K562 treated with DMSO at 1 percent for 24 hours (cell line): Measurements from ENCODE around the gene ABCB6. TPM values are rescaled to one million over a fixed set of nuclear protein-coding genes. Genes with fewer than 3 reads are reported as not detected.

ENCODE experiments used
- total RNA-seq: library from RNA; unstranded; fragments of 300-600 nt; gene quantifications from 2 replicates; pipeline ENCODE4 v1.2.3, GENCODE V29; 2022; ENCODE audit warnings: low read depth; ENCODE audit not compliant: insufficient read depth

The ABCB6 gene
- 21.7 and 26.6 TPM in 2 replicates for total RNA-seq

GRCh38 chr2:219218732-219219701, at the start of gene ABCB6:
TSS of gene ABCB6 (minus strand) at chr2:219218958. CDS start at chr2:219218673, 285 bp downstream.

DNA sequence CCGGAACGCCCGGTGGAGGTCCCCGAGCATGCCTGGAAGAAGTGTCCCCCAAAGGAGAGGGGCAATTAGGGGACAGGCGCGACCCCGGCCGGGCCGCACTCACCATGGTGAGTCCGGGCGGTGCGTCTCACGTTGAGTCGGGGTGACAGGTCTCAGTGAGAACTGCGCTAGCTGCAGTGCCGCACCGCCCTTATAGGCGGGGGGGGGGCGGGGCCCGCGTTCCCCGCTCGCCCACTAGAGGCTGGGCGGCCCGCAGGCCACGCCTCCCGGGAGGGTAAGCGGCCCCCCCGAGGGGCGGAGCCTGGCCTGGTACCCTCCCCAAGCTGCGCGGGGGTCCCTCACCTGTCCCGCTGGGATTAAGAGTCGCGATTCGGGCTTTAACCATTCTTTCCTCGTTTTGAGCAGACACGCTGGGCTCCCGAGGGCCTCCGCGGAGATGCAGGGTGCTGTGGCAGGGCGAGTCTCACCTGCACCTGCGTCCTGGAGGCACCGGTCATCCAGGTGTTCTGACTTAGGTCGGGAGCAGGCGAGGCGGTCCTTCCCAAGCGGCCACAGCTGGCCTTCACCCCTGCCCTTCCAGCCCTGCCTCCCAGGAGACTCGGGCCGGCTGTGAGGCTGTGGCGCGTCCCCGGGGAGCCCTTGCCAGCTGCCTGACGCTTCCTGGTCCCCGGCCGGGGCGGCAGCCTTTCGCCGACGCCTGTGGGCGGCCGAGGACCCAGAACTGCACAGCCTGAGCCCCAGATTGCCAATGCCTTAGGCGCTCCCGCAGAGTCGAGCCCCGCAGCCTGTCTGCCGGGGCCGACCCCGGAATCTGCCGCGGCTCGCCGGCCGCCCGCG, 35.2 kb upstream of the ABCB6 start, which contains the start of gene TUBA4A:
TUBA4A (minus strand) TSS at position 166 of the 837 bp plus-strand sequence; CDS start at position 106, 60 bp downstream.

GRCh38 chr2:219252900-219253752, 34.4 kb upstream of the ABCB6 start, which contains the start of gene TUBA4B:
TSS of gene TUBA4B (plus strand) at chr2:219253243. CDS start at chr2:219253408, 165 bp downstream.

DNA sequence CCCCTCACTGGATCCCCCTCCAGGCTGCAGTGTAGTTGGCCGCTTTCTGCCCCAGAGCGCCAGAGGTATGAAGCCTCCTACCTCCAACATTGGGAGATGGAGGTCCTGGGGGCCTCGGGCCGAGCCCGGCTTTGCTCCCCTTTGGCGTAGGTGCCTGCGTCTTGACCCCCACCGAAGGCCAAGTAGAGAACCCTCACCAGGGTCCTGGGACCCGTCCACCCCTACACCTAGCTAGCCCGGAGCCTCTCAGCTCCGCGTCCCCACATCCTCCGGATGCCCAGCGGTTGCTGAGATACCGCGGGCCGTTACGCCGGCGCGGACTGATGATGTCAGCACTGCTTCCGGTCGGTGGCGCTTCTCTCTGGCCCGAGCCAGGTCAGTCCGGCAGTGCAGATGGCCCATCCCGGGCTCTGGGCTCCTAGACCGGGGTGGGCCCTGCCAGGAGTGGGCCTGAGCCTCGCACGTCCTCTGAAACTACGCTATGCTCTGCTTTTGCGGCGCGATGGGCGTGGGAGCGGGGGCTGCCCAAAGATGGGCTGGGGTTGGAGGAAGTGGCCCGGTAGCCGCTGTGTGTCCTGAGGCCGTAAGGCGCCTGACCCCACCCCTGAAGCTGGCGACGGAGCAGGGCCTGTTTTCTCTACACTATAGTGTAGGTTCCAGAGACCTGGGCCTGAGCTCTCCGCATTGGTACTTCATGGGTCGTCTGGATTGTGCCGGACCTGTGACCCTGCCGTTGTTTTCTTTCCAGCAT, 26.6 kb upstream of the ABCB6 start, which contains the start of the genes GLB1L and STK16:
GLB1L (minus strand) TSS at position 297 of the 751 bp plus-strand sequence. CDS start 1,871 bp downstream, outside the sequence.
STK16 (plus strand) TSS at position 332 of the 751 bp plus-strand sequence. CDS start 521 bp downstream, outside the sequence.

DNA sequence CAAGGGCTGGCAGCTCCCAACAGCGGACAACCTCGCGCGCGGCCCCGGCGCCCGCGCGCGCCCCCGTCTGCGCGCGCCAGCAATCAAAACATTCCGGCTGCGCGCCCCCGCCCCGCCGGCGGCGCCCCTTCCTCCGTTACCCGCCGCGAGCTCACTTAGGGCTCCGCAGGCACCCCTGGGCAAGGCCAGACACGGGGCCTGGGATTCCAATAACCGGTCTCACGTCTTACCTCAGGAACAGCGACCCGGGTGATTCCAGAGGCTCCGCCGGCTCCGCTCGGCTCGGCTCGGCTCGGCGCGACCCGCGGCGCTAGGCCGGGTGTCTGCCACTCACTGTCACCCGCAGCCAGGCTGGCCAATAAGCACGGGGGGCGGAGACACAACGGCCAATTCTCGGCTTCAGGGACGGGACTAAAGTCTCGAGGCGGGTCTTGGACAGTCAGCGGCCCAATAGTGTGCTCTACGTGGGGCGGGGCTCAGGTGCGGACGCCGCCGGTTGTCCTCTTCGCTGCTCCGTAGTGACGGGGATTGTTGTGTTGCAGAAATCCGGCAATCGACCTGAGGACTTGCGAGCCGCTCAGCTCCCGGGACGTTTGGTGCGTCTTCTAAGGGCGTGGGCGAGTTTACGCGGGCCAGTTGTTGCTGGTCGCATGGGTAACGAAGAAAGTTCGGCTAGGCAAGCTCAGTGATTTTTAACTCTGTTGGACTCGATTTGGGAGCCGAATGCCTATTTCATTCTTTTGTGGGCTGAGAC, 10.7 kb upstream of the ABCB6 start, which contains the start of the genes ANKZF1 and ATG9A:
ANKZF1 (plus strand) TSS at position 502 of the 754 bp plus-strand sequence. CDS start 452 bp downstream, outside the sequence.
ATG9A (minus strand) TSS at position 332 of the 754 bp plus-strand sequence. CDS start 1,612 bp downstream, outside the sequence.

GRCh38 chr2:219206328-219207133, 12.2 kb downstream of the ABCB6 start, which contains the start of gene ZFAND2B:
TSS of gene ZFAND2B (plus strand) at chr2:219206782. CDS start at chr2:219206988, 206 bp downstream.

DNA sequence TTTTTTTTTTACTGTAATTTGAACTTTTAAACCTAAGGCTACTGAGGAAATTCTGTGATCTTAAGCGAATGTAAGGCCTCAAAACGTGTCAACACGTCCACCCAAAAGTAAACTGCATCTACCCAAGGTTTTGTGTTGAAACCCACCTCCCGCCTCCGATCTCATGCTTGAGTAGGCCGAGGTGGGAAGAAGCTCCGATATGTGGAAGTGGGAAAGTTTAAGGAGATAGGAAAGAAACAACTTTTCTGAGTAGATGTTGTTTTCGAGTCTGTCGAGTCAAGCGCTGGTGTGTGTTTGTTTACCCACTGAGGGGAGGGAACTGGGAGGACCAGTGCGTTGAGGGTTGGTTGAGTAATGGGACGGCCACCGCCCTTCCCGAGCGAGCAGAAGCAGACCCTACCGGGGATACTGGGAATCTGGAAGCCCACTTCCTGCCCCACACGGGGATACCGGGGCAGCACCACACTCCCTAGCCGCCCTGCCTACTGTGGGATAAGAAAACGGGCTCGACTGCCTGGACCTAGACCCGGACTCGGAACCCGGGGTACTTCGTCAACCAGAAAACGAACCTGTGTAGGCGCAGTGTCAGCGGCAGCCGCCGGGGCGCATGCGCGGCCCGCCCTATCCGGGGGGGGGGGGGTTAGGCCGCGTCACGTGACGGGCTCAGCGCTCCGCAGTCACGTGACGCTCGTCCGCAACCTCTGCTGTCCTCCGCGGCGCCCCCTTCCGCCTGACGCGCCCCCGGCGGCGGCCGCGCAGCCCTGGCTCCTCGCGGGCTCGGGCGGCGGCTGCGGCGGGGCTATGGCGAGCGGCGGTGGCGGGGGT, 41.0 kb downstream of the ABCB6 start, which contains the start of gene RETREG2:
RETREG2 (plus strand) TSS at position 724 of the 825 bp plus-strand sequence; CDS start at position 802, 78 bp downstream.

GRCh38 chr2:219176818-219177551, 41.8 kb downstream of the ABCB6 start, which contains the start of gene CNPPD1:
TSS of gene CNPPD1 (minus strand) at chr2:219176925. CDS start at chr2:219176828, 97 bp downstream.

GRCh38 chr2:219169930-219170654, 48.7 kb downstream of the ABCB6 start, which contains the start of gene SLC23A3:
TSS of gene SLC23A3 (minus strand) at chr2:219170029. CDS start at chr2:219169984, 45 bp downstream.

GRCh38 chr2:219160186-219161017, 58.4 kb downstream of the ABCB6 start, which contains the start of gene NHEJ1:
TSS of gene NHEJ1 (minus strand) at chr2:219160815. CDS start at chr2:219158362, 2,453 bp downstream.

